ENCODE data around the gene EIF5B.

Gene EIF5B

DNA sequence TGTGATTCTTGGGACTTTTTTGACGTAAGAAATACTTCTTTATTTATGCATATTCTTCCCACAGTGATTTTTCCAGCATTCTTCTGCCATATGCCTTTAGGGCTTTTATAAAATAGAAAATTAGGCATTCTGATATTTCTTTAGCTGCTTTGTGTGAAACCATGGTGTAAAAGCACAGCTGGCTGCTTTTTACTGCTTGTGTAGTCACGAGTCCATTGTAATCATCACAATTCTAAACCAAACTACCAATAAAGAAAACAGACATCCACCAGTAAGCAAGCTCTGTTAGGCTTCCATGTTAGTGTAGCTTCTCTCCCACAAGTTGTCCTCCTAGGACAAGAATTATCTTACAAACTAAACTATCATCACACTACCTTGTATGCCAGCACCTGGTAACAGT lies 62.6 kb downstream of the EIF5B start:
- no peak for DNase-seq
- Histone ChIP-seq H3K27ac (no peak overlapping the region), H3K27me3 (replicated peaks) (no peaks in the 10 kb centered on the region), H3K4me3 (ENCODE audit: low read depth, low read length) (no peak overlapping the region), H3K36me3 (replicated peaks) (peaks cover 77% of the 10 kb centered on the region)
- in situ Hi-C loops (cut with HindIII; ENCODE audit: low pct_ligation_motif_present, low sequenced_read_pairs) = no loop called here
- TF ChIP-seq, protein P1, sequence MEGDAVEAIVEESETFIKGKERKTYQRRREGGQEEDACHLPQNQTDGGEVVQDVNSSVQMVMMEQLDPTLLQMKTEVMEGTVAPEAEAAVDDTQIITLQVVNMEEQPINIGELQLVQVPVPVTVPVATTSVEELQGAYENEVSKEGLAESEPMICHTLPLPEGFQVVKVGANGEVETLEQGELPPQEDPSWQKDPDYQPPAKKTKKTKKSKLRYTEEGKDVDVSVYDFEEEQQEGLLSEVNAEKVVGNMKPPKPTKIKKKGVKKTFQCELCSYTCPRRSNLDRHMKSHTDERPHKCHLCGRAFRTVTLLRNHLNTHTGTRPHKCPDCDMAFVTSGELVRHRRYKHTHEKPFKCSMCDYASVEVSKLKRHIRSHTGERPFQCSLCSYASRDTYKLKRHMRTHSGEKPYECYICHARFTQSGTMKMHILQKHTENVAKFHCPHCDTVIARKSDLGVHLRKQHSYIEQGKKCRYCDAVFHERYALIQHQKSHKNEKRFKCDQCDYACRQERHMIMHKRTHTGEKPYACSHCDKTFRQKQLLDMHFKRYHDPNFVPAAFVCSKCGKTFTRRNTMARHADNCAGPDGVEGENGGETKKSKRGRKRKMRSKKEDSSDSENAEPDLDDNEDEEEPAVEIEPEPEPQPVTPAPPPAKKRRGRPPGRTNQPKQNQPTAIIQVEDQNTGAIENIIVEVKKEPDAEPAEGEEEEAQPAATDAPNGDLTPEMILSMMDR (IDR thresholded peaks at IDR 0.05; ENCODE audit: low read depth, low read length, missing control alignments) = no peak

DNA sequence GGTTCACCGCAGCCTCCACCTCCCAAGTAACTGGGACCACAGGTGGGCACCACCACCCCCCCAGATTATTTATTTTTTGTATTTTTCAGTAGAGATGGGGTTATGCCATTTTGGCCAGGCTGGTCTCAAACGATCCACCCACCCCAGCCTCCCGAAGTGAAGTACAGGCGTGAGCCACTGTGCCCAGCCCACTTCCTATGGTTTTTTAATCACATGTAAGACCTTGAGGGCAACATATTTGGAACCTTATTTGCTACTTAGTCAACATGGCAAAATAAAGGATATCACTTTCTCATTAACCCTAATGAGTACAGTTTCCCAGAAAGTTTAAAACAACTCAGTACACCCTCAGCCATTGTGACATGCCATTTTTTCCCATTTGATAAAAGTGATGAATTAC lies 64.7 kb downstream of the EIF5B start:
- Histone ChIP-seq H3K27ac (no peak overlapping the region), H3K4me3 (ENCODE audit: low read depth, low read length) (no peak overlapping the region), H3K27me3 (replicated peaks) (no peaks in the 10 kb centered on the region), H3K36me3 (replicated peaks) (peaks cover 73% of the 10 kb centered on the region)
- DNase-seq = no peak
- in situ Hi-C loops (cut with HindIII; ENCODE audit: low pct_ligation_motif_present, low sequenced_read_pairs) = no loop called here
- TF ChIP-seq, protein P1 (IDR thresholded peaks at IDR 0.05; ENCODE audit: low read depth, low read length, missing control alignments) = no peak

DNA sequence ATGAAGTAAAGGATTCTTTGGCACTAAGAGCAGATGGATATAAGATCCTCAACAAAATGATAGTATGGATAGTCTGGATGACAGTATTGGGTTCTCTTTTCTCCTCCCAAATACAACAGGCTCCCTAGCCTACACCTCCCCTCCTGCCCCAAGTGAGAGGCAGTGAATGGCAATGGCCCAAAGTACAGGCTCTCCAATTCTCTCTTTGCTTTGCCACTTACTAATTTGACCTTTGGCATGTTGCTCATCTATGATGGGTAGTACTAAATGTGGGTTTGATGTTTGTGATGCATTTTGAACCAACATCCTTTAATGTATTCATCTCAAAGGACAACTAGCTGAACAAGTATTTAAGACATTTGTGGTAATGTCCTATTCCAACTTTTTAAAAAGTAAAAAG lies 65.9 kb downstream of the EIF5B start:
- peaks cover 68% of the 10 kb centered on the region for H3K36me3 ChIP-seq (replicated peaks)

DNA sequence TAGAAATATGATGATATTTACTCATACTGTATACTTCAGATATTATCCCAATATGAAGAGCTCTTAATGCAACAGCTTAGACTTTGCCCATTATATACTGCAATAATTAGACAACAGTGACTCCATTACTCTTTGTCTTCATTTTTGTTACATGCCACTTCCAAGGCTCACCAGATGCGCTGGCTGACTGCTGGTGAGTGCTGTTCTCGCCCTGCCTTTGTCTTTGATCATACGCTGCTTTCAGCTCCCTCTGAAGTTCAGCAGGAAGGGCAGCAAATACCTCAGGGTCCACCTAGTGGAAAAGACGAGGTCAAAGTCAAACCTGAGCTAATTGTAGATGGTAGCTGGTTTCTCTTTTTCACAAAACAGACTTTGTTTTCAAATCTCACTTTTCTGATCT lies 66.3 kb downstream of the EIF5B start:
- no peak overlapping the region for H3K27ac ChIP-seq
- TF ChIP-seq, protein P1 (IDR thresholded peaks at IDR 0.05; ENCODE audit: low read depth, low read length, missing control alignments) = no peak
- in situ Hi-C loops (cut with HindIII; ENCODE audit: low pct_ligation_motif_present, low sequenced_read_pairs) = no loop called here
- H3K27me3 ChIP-seq (replicated peaks) = no peaks in the 10 kb centered on the region
- H3K36me3 ChIP-seq (replicated peaks) = peaks cover 63% of the 10 kb centered on the region
- H3K4me3 ChIP-seq (ENCODE audit: low read depth, low read length) = no peak overlapping the region
- no peak for DNase-seq

More for the DNA sequence above, 65.9 kb downstream of the EIF5B start:
- Histone ChIP-seq H3K27ac (no peak overlapping the region), H3K27me3 (replicated peaks) (no peaks in the 10 kb centered on the region), H3K4me3 (ENCODE audit: low read depth, low read length) (no peak overlapping the region)
- in situ Hi-C loops (cut with HindIII; ENCODE audit: low pct_ligation_motif_present, low sequenced_read_pairs) = no loop called here
- DNase-seq = no peak
- TF ChIP-seq, protein P1 (IDR thresholded peaks at IDR 0.05; ENCODE audit: low read depth, low read length, missing control alignments) = no peak

DNA sequence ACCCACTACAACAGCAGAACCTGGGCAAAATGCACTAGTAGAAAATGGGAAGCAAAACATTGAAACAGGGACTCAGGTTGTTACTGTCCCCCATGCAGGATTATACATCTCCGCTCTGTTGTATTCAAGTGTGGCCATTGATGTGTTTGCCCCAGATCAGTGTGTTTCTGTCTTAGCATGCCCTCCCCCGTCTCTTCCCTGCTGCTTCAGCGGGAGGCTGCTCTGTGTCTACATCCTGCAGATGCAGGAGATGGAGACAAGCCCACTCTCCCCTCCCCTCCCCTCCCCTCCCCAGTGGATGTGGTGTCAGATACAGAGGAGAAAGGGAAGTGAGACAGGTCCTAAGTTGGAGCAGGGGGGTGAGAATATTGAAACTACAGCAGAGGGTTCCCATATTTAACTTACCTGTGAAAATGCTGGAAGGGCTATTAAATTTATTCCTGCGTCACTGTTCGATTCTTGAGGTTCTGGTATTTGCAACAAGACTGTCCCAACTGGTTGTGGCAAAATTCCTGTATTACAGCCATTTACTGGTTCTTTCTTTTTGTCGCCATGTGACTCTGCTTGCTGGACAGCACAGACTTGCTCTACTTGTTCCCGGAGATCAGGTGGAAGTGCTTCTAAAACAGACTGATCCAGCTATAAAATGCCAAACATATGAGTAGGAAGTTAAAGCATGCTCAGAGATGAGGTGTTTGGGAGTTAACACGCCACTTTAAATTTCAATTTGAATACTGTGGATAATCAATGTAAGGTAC lies 67.0 kb downstream of the EIF5B start:
- Histone ChIP-seq H3K27me3 (replicated peaks) (no peaks in the 10 kb centered on the region), H3K36me3 (replicated peaks) (peaks cover 56% of the 10 kb centered on the region), H3K4me3 (ENCODE audit: low read depth, low read length) (no peak overlapping the region), H3K27ac (no peak overlapping the region)
- TF ChIP-seq, protein P1 (IDR thresholded peaks at IDR 0.05; ENCODE audit: low read depth, low read length, missing control alignments) = no peak
- in situ Hi-C loops (cut with HindIII; ENCODE audit: low pct_ligation_motif_present, low sequenced_read_pairs) = no loop called here
- DNase-seq = no peak

Measured in brain microvascular endothelial cell (primary cell).